NCI-H1092 treated with DMSO at 0.1 percent for 48 hours (cell line): Measurements from ENCODE around the gene EDIL3.

ENCODE experiments used
- DNase-seq: peaks from one replicate; lab custom pipeline; 2025; lab: John Stamatoyannopoulos, UW

Gene EDIL3

DNA sequence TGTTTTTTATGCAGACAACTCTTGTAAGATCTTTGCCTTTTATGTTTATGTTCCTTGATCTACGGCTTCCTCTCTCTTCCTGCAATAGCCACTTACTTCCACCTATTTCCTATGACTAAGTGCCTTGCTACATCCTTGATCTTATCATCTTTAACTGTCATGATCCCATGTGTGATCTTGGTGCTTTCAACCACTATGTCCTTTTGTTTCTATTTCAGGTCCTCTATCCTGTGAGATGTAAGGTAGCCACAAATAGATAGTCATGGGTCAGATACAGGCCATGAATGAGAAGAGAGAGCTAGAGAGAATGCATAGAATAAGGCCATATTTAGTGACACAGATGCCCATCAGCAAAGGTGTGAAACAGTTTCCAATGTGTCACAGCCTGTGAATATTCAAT is 420.4 kb downstream of the EDIL3 start:
- DNase-seq, result no peak

DNA sequence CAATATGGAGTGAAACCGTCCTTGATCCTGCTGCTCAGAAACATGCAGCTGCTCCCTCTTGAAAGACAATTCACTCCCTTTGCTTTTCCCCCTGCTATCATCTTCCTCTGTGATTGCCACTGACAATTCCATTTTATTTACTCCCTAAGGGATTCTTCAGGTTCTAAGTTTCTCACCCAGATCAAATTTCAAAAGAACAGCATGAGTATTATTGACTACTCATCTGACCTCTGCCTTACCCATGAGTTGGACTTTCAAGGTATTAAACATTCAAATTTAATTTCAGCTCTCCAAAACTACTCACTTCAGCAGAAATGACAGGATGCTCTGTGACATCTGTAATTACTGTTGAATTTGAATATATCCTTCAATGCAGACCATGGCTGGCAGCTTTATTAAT is 427.5 kb downstream of the EDIL3 start:
- peak; percentile 13 for DNase-seq

GRCh38 chr5:83956386-83956785 is 428.3 kb downstream of the EDIL3 start:
- DNase-seq, result no peak

- DNase-seq, result no peak
Measured at GRCh38 chr5:83955916-83956315, 428.8 kb downstream of the EDIL3 start.

DNA sequence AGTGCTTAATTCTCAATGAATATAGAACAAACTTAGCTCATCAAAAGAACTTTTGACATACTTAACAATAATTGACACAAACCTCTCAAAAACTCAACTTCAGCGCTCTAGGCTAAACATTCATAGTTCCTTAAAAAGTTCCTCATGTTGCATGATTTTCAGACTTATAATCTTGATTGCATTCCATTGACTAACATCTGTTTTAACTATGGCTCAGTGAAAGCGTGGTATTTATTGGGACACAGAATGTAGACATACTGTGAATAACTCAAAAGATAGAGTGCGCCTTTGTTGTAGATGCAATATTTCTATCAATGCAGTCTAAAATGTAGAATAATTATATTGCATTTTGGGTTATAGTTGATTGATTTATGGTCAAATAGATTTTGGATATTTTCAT is 436.9 kb downstream of the EDIL3 start:
- no peak for DNase-seq

GRCh38 chr5:83946516-83946915 is 438.2 kb downstream of the EDIL3 start:
- DNase-seq, result no peak

DNA sequence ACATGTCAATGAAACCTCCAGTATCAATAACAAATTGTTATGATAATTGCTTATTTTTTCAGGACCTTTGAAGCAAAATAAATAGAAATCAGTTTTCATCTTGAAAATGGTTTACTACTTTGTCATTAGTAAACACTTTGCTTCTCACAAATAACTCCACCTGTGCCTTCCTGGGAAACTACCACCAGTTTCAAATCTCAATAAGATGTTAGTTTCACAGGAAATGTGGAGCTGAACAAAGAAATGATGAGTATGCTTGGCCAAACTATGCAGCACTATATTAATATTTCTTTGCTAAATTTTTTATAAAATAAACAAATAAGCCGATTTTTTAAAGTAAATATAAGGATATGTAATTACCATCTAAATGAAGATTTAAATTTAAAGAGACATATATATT is 442.5 kb downstream of the EDIL3 start:
- DNase-seq, result no peak

DNA sequence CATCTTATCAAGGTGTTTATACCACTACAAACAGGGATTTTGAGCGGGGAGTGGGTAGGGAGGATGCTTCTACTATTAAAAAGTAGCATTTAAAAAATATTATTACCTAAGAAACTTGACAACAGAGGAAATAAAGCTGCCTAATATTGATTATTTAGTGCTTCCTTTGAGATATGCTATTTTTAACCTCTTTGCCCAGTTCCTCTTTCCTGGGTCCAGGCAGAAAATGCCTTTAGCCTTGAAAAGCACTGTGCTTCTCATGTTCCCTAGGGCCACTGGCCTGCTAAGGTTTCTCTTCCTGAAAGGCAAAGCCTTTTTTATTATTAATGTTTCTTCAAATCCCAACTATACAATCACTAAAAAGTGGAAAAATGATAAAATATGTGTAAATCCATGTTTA is 446.8 kb downstream of the EDIL3 start:
- no peak for DNase-seq

DNA sequence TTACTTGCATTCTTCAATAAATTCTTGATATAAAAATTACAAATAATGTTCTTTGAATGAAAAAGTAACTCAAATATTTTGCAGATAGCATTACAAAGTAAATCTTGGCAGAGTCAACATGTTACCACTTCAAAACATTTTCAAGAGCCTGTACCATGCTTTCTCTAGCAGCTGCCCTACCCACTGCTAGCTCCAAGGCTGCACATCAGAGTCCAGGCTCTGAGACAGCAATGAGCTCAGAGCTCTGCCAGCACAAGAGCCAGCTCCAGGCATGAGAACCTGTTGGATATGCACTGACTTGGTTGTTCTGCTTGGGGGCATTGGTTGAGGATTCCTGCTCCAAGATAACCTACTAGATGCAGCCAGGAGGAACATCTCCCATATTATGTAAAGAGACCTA is 452.7 kb downstream of the EDIL3 start:
- no peak for DNase-seq

- peak; percentile 0 for DNase-seq
Measured at GRCh38 chr5:83927140-83927733, 457.4 kb downstream of the EDIL3 start.

GRCh38 chr5:83925955-83926337 is 458.7 kb downstream of the EDIL3 start:
- DNase-seq, result no peak

- DNase-seq, result no peak
Measured at GRCh38 chr5:83925321-83925954, 459.2 kb downstream of the EDIL3 start.

DNA sequence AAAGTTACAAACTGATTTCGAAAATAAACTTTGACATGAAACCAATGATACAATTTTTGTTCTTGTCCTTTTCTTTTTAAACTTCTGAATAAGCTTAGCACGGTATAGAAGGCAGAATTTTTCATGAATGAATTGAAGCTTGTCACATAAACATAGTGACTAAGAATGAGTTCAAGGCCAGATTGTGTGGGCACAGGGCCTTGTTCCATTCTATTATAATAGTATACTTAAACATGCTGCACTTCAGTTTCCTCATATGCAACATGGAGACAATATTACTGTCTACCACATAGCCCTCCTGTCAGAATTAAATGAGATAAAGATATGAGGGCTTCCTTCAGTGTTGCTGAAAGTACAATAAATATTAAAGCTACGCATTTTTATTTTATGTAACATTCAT is 459.8 kb downstream of the EDIL3 start:
- DNase-seq, result no peak

DNA sequence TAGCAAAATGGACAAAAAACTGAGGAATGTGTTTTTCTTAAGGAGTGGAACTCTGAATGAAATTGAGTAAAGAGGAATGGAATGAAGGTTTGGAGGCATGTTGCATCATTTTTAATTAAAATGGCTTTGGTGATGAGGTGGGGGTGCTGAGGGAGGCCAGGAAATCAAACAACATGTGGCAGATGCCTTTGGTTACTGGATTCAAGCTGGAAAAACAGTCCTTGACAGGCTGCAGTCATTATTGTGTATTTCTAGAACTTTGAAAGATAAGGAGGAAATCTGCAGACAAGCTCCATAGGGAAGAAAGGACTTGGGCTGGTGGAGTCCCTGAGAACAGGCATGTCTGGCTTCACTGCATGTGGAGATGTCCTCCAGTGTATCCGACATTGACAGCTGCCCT is 460.5 kb downstream of the EDIL3 start:
- no peak for DNase-seq

DNA sequence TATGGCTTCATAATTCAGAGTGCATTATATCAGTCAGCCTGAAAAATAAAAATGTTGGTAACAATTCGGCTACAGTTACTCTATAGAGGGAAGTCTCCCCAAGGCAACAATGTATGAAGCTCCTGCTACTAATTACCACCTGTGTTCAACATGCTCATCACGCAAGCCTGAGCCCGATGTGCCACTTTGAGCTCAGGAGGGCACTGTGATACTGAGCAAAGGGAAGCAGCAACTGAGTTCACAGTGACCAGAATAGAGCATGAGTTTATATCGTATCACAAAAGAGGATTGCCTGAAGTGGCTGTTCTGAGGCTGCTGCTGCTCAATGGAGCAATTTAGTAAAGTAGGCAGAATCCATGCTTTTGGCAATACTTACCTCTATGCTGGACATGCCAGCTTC is 462.0 kb downstream of the EDIL3 start:
- DNase-seq, result no peak

- DNase-seq, result no peak
Measured at GRCh38 chr5:83921666-83922193, 462.9 kb downstream of the EDIL3 start.

DNA sequence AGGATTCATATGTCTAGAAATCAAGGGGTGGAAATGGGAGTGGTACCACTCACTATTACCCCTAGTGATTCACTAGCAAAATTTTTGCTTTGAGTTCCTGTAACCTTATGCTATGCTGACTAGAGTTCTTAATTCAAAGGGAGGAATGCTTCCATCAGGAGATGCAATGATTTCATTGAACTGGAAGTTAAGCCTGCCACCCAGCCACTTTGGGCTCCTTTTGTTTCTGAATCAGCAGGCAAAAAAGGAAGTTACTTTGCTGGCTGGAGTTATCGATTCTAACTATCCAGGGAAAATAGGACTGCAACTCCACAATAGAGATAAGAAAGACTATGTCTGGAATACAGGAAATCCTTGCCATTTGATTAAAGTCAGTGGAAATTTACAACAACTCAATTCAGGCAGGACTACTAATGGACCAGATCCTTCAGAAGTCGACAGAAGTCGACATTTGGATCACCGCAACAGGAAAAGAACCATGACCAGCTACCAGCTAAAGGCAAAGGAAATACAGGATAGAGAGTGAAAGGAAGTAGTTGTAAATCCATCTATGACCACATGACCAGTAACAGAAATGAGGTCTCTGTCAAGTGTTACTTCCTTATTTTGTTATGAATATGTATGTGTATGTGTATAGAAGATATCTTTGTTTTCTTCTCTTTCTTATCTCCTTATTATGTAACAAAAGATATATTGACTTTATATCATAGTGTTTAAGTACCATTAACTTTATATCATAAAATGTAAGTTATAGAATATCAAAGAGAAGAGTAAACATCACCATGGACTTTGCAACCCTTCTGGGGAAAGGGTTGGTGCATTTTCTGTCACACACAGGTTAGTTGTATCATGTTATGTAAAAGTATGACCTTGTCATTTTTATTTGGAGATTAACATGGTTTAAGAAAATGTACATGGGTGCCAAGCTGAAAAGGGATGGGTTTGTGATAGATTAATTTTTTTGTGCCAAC is 465.3 kb downstream of the EDIL3 start:
- no peak for DNase-seq

DNA sequence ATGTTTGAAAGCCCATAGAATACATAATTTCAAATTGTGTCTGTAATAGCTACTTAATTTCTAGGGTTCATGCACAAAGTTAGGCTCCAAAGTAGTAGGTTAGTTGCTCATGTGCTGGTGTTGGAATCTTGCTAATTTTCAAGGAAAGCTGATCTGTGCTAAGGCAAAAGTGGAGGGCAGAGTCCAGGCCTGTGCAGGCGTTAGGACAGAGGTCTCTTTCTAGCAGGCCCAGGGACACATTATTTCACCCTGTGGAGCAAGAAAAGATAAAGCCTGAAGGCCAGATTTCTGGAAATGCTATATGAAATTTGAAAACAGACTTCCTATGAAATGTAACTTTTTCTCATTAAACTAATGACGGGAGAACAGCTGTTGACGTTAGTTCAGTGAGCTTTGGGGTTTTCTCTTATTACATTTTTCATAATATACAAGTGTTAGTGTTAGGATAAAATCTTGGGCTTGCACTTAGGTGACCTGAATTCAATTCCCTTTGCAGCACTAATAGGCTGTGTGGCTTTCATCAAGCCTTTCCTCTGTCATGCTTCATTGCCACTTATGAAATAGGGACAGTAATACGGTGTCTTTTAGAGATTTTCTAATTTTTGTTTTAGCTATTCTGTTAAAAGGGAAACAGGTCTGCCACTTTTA is 467.3 kb downstream of the EDIL3 start:
- DNase-seq, result no peak

- DNase-seq, result no peak
Measured at GRCh38 chr5:83914662-83915418, 469.8 kb downstream of the EDIL3 start.

- no peak for DNase-seq
Measured at GRCh38 chr5:83914199-83914598, 470.5 kb downstream of the EDIL3 start.

DNA sequence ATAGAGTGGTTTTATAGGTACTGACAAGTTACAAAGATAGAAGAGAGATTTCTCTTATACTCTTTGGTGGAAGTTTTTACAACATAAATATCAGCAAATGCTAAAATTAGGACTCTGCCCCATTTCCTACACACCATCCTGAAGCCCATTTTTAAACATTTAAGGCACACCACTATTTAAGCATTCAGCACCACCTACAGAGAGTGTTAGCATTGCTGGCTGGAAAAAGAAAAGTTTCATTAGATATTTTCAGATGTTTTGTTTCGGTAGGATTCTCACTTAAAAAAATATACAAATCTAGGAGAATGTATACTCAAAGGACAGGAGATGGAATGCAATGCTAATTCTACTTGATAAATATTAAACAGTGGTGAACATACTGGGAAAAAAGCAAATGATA is 471.1 kb downstream of the EDIL3 start:
- no peak for DNase-seq
